GM18870 (cell line): ENCODE data around the gene ST6GAL1.
"Not testable (repeated sequence)": the region's sequence is repeated elsewhere in the genome, so short reads cannot be mapped to it uniquely, and the experiment has no call there.

Experiments used
- ATAC-seq: cut with Tn5 transposase; IDR thresholded peaks from one replicate; pipeline ENCODE4 v1.9.1; 2021; ENCODE audit warnings: moderate library complexity; ENCODE audit not compliant: unreplicated experiment

Gene ST6GAL1

GRCh38 chr3:187042346-187042745, 112.0 kb downstream of the ST6GAL1 start:
- ATAC-seq: no peak

DNA sequence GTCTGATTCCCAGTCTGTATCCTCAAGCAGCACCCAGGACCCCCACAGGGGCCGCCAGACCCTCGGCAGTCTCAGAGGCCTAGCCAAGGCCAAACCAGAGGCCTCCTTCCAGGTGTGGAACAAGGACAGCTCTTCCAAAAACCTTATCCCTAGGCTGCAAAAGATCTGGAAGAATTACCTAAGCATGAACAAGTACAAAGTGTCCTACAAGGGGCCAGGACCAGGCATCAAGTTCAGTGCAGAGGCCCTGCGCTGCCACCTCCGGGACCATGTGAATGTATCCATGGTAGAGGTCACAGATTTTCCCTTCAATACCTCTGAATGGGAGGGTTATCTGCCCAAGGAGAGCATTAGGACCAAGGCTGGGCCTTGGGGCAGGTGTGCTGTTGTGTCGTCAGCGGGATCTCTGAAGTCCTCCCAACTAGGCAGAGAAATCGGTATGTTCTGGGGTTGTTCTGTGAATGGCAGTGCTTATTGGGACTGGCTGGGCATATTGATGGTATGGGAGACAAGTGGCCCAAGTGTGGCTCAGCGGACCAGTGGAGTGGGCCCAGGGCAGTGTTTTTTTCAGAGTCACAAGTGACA, 112.6 kb downstream of the ST6GAL1 start:
- ATAC-seq: no peak

- peak; percentile 68 for ATAC-seq
These were observed 113.9 kb downstream of the ST6GAL1 start for GRCh38 chr3:187044206-187044605.

DNA sequence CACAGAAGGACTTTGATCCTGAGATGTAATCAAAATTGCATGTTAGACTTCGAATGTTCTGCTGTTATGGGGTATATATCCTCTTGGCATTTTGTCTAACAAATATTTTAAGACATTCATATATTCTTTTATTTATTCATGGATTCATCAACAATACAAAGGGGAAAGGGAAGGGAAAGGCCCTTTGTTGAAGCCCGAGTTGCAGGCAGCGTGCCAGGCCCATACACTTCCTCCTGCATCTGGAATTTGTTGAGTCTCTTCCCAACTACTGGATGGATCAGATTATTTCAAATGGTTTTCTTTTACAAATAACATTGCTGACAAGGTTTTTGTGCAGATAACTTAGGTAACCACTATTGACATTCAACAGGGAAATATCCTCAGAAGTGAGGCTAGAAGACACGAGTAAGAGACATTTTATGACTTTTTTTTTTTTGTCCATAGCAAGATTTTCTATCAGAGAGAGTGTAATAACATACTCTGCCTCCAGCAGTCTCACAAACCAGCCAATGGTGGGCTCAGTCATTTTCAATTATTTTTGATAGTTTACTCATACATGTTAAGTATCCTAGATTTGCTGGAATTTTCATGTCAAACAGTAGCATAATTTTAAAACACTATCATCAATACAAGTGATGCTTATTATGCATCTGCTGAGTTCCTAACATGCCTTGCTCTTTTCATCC, 114.7 kb downstream of the ST6GAL1 start:
- ATAC-seq: no peak

- ATAC-seq: no peak
These were observed 115.7 kb downstream of the ST6GAL1 start for GRCh38 chr3:187046033-187046432.

- no peak for ATAC-seq
These were observed 119.3 kb downstream of the ST6GAL1 start for GRCh38 chr3:187049462-187050101.

DNA sequence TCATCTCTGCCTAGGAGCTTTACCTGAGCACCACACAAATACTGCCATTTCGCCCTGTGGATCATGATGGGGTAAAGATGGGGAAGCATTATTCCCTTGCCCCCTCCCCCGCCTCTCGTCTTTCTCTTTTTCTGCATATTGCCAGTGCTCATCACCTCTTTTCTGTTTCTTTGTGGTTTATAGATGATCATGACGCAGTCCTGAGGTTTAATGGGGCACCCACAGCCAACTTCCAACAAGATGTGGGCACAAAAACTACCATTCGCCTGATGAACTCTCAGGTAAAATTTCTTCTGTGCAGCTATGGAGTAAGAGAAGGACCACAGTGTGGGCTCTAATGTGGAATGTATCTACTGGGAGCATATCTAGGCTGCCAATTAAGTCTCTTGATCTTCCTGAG, 120.7 kb downstream of the ST6GAL1 start:
- ATAC-seq: no peak

GRCh38 chr3:187051724-187052366, 121.5 kb downstream of the ST6GAL1 start:
- ATAC-seq: no peak

DNA sequence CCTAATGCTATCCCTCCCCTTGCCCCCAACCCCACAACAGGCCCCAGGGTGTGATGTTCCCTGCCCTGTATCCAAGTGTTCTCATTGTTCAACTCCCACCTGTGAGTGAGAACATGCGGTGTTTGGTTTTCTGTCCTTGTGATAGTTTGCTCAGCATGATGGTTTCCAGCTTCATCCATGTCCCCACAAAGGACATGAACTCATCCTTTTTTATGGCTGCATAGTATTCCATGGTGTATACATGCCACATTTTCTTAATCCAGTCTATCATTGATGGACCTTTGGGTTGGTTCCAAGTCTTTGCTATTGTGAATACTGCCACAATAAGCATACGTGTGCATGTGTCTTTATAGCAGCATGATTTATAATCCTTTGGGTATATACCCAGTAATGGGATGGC, 122.1 kb downstream of the ST6GAL1 start:
- ATAC-seq: not testable (repeated sequence)

DNA sequence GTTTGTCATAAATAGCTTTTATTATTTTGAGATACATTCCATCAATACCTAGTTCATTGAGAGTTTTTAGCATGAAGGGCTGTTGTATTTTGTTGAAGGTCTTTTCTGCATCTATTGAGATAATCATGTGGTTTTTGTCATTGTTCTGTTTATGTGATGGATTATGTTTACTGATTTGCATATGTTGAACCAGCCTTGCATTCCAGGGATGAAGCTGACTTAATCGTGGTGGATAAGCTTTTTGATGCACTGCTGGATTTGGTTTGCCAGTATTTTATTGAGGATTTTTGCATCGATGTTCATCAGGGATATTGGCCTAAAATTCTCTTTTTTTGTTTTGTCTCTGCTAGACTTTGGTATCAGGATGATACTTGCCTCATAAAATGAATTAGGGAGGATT, 124.1 kb downstream of the ST6GAL1 start:
- not testable (repeated sequence) for ATAC-seq

DNA sequence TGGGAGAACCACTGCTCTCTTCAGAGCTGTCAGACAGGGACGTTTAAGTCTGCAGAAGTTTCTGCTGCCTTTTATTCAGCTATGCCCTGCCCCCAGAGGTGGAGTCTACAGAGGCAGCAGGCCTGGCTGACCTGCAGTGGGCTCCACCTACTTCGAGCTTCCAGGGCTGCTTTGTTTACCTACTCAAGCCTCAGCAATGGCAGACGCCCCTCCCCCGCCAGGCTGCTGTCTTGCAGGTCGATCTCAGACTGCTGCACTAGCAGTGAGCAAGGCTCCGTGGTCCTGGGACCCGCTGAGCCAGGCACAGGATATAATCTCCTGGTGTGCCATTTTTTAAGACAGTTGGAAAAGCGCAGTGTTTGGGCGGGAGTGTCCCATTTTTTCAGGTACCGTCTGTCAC, 127.5 kb downstream of the ST6GAL1 start:
- ATAC-seq: not testable (repeated sequence)

DNA sequence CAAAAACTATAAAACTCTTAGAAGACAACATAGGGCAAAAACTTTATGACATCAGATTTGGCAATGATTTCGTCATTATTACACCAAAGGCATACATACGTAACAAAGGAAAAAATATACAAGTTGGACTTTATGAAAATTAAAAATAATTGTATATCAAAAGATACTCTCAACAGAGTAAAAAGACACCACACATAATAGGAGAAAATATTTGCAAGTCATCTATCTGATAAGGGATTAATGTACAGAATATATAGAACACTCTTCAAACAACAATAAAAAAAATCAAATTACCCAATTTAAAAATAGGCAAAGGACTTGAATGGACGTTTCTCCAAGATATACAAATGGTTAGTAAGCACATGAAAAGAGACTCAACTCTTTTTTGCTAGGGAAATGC, 131.4 kb downstream of the ST6GAL1 start:
- ATAC-seq: no peak

DNA sequence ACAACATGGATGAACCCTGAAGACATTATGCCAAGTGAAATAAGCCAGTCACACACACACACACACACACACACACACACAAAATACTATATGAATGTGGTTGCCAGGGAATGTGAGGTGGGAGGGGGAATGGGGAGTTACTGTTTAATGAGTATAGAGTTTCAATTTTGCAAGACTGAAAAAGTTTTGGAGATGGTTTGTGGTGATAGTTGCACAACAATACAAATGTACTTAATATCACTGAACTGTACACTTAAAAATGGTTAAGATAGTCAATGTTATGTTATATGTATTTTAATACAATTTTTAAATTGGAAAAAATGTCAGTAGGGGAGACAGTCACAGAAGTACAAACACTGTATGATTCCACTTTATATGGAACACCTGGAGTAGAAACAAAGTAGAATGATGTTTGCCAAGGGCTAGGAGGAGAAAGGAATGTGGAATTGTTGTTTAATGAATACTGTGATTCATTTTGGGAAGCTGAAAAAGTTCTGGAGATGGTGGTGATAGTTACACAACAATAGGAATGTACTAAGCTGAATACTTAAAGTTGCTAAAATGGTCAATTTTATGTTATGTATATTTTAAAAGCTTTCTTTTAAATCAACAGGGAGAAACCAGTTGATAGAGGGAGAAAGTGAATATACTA, 132.3 kb downstream of the ST6GAL1 start:
- ATAC-seq: no peak

GRCh38 chr3:187063286-187064121, 133.2 kb downstream of the ST6GAL1 start:
- ATAC-seq: no peak

DNA sequence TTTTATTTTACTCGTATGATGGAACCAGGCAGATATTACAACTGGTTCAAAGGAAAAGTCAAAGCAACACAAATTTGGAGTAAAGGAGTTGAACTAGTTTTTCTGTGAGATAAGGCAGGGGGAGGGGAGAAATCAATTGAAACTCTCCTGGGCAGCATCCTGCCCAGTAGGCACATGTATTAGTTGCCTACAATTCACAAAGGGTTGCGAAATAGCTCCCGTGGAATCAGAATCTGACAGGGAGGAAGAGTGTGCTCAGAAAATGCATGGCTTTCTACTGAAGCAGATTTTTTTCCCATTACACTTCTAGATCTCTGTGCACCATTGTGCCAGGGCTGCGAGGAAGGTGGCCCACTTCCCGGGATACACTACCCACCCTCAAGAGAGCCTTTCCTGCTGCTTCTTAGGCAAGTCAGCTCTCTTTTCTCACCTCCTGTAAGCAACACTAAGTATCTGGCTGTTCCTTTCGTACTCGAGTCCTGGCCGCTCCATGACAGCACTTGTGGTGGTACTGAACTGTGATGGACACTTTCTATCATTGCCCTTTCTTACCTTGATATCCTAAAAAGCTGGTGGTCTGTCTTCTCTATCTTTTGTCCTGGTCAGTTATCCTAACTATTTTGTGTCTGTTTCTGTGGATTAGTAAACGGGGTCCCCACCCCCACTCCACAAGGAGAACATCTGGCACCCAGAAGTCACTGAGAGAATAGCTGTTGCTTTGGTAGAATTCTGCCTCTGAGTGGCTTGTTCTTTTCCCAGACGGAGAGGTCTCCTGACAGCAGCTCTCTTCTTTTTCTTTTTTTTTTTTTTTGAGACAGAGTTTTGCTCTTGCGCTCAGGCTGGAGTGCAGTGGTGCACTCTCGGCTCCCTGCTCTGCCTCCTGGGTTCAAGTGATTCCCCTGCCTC, 134.1 kb downstream of the ST6GAL1 start:
- no peak for ATAC-seq

DNA sequence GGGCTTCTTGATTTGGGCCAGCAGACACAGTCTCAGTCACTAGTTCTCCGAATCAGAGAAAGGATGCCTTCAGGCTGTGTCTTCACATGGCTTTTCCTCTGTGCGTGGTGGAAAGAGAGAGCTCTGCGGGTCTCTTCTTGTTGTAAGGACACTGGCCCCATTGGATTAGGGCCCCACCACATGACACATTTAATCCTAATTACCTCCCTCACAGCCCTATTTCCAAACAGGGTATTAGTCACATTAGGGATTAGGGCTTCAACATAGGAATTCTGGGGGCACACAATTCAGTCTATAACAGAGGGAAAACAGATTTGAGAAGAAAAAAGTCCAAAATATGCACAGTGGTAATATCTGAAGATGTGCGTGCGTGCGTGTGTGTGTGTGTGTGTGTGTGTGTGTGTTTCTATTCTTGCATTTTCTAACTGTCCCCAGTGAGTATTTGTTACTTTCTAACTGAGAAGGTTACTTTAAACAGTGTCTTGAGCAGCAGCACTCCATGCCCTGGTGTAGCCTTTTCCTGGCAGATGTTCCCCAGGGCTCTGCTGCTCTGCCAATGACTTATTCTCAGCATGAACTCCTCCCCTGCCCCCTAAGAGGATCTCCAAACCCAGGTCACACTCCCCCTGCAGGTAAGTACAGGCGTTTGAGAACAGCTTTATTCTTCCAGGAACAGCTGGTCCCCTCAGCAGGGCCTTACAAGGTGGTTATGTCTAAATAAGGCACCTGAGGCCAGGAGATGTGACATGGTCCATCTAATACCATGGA, 136.1 kb downstream of the ST6GAL1 start:
- ATAC-seq: no peak

GRCh38 chr3:187068787-187069186, 138.5 kb downstream of the ST6GAL1 start:
- no peak for ATAC-seq

- no peak for ATAC-seq
These were observed 139.7 kb downstream of the ST6GAL1 start for GRCh38 chr3:187069857-187070516.
